GM10248 (cell line): ENCODE data around the gene GABBR2.

Experiments used
- CTCF ChIA-PET: fragments of 300-600 bp; sonication (Branson Sonifier 250); formaldehyde crosslinking; extraction: SDS; loops from one replicate; lab custom pipeline; 2021; ENCODE audit warnings: antibody characterized with exemption; lab: Yijun Ruan, JAX
- POLR2A ChIA-PET: fragments of 350-650 bp; sonication (Branson Sonifier 250); formaldehyde crosslinking; extraction: SDS; loops from one replicate; lab custom pipeline; 2020; ENCODE audit warnings: antibody characterized with exemption; lab: Yijun Ruan, JAX
- DNase-seq: peaks from one replicate; pipeline ENCODE4 v3.0.0; 2012; ENCODE audit errors: extremely low spot score
- TF ChIP-seq, protein P1 (sequence below): IDR thresholded peaks from 2 replicates; pipeline ENCODE4 v1.5.1; 2012; ENCODE audit warnings: mild to moderate bottlenecking, low read depth; ENCODE audit errors: extremely low read depth, missing control alignments, control extremely low read depth

GABBR2 gene

DNA sequence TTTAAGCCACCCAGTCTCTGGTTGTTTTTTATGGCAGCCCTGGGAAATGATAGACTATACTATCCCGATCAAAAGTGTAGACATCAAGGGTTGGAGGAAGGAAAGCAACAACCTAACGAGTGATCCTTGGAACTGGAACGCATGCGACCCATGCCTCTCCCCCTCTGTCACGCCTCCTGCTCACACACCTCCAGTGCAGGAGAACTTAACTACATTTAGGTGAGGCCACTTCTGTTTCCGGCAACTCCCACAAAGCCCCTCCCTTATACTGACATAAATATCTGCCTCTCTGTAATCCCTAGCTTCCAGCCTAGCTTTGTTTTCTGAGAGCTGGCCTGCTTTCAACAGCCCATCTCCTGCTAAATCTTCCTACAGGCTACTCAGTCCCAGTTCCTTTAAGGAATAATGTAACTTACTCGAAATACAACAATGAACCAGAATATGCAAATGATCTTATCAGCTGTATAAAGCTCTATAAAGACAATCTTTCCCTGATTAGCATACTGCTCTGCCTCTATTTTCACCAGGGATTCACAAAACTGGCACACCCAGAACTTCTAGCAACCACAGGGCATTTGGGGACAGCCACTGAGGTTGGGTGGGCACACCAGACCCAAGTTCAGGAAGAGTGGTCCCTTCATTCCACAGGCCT is 73.9 kb downstream of the GABBR2 start:
- DNase-seq: no peak
- TF ChIP-seq, protein P1, sequence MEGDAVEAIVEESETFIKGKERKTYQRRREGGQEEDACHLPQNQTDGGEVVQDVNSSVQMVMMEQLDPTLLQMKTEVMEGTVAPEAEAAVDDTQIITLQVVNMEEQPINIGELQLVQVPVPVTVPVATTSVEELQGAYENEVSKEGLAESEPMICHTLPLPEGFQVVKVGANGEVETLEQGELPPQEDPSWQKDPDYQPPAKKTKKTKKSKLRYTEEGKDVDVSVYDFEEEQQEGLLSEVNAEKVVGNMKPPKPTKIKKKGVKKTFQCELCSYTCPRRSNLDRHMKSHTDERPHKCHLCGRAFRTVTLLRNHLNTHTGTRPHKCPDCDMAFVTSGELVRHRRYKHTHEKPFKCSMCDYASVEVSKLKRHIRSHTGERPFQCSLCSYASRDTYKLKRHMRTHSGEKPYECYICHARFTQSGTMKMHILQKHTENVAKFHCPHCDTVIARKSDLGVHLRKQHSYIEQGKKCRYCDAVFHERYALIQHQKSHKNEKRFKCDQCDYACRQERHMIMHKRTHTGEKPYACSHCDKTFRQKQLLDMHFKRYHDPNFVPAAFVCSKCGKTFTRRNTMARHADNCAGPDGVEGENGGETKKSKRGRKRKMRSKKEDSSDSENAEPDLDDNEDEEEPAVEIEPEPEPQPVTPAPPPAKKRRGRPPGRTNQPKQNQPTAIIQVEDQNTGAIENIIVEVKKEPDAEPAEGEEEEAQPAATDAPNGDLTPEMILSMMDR: no peak
- CTCF ChIA-PET: interaction anchor here (1.5 kb wide), 1 partner anchor 99 kb away, joined by 3 read pairs; no protein-coding TSS in a partner anchor
- POLR2A ChIA-PET: no interaction called here

DNA sequence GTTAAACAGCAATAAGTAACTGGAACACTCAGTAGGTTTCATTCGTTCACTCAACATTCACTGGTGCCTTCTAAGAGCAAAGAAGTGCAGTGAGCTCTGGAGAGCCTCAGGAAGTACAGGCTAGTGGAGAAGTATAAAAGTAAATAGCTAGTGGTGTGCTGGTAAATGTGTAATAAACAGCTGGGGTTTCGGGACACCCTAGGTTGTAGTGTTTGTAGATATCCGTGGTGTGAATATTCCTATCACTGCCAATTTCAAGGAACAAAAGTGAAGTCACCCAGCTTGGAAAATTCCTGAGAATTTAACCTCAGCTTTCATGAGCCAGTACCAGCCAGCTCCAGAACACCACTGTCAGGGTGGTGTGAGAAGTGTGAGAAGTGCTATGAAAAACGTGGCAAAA is 75.9 kb downstream of the GABBR2 start:
- ChIA-PET CTCF (interaction anchor here (1.2 to 1.5 kb wide), 2 partner anchors 11 to 143 kb away, joined by 3 to 5 read pairs; no protein-coding TSS in a partner anchor), POLR2A (interaction anchor here (0.7 kb wide), 1 partner anchor 711 kb away, joined by 5 read pairs; the partner anchor contains the start of gene TRMO)
- DNase-seq: no peak
- TF ChIP-seq, protein P1: no peak

DNA sequence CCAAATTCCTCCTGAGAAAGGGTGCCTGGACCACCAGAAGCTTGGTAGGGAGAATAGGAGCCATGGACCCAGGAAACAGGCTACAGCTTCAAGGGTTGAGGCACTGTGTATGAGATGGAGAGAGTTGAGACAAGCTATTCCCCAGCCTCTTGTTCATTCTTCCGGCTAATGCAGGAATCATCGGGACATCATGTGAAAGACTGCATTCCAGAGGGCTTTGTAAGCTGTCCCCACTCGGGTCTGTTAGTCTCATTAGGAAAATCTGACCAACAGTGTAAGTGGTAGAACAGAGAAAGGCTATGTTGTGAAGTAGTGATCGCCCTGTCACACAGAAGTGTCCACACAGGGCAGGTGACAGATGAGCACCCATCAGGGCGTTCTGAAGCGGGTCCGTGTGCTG is 81.4 kb downstream of the GABBR2 start:
- CTCF ChIA-PET: interaction anchor here (1.7 to 2.0 kb wide), 2 partner anchors 10 to 16 kb away, joined by 3 to 6 read pairs; no protein-coding TSS in a partner anchor
- TF ChIP-seq, protein P1: no peak
- POLR2A ChIA-PET: interaction anchor here (0.6 kb wide), 1 partner anchor 11 kb away, joined by 3 read pairs; no protein-coding TSS in a partner anchor
- DNase-seq: no peak

DNA sequence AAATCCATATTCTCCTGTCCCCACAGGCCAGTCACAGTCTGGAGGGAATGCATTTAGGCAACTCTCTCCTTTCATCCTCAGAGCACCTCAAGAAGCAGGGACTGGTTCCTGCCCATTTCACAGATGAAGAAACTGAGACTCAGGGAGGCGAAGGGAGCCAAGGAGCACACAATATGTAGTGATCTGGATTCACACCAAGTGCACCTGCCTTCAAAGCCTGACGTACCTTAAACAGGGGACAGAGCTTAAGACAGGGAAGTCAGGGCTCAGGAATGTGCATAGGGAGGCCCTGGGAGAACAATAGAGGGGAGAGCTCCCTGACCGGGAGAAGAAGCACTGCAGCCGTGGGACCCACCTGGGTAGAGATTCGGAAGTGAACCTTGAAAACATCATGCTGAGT is 83.0 kb downstream of the GABBR2 start:
- CTCF ChIA-PET: no interaction called here
- no peak for DNase-seq
- POLR2A ChIA-PET: no interaction called here
- TF ChIP-seq, protein P1: no peak

DNA sequence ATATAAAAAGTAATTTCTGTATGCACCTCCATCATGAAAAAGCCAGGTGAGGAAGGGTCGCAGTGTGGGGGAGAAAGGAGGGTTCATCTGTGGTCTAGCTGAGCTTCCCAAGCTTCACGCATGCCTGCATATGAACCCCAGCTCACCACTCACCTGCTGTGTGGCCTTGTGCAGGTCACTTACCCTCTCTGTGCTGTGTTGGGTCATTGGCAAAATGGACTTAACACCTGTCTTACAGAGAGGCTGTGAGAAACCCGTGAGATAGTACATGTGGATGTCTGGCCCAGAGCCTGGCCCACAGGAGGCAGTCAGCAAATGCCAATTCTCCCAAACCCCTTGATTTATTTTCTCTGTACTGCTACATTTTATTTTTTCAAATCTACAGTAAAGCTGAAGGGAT is 88.9 kb downstream of the GABBR2 start:
- POLR2A ChIA-PET: no interaction called here
- DNase-seq: no peak
- CTCF ChIA-PET: interaction anchor here (1.0 to 1.7 kb wide), 2 partner anchors 8 to 16 kb away, joined by 3 read pairs; no protein-coding TSS in a partner anchor
- TF ChIP-seq, protein P1: no peak

DNA sequence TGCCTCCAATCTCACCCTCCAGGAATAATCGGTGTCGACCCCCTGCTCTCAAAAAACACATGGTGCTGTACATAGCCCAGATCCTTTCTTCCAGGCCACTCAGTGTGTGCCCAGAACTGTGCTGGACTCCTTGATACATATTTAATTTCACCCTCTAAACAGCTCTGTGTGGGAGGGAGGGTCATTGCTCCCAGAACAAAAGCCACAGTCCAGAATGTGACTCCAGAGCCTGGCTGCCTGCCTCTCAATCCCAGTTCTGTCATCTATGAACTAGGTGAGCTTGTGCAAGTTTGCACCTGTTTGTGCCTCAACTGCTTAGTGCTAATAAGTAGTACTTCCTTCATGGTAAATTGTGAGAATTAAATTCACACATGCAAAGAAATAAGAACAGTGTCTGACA is 93.1 kb downstream of the GABBR2 start:
- DNase-seq: no peak
- CTCF ChIA-PET: no interaction called here
- TF ChIP-seq, protein P1: no peak
- POLR2A ChIA-PET: no interaction called here
